Neural cell (in vitro differentiated cells): ENCODE measurements around the gene HADH. TPM values are rescaled to one million over a fixed set of nuclear protein-coding genes. Genes with fewer than 3 reads are reported as not detected.

ENCODE experiments used
- H2AFZ ChIP-seq: fragments of 200-600, 300-800 bp; sonication (generic), shearing (Covaris generic); 2 replicates; pipeline ENCODE4 v1.6.0; 2014; ENCODE audit warnings: low read depth, mild to moderate bottlenecking, antibody characterized with exemption, low read length, moderate library complexity
- H3F3A ChIP-seq: fragments of 200-600 bp; shearing (Covaris generic); 2 replicates; pipeline ENCODE4 v1.6.1; 2016; ENCODE audit warnings: mild to moderate bottlenecking, moderate library complexity, mixed read lengths, antibody characterized with exemption, low read length; ENCODE audit not compliant: insufficient read depth, poor library complexity, severe bottlenecking
- H3K27ac ChIP-seq: fragments of 200-600, 300-800 bp; sonication (generic), shearing (Covaris generic); 2 replicates; pipeline ENCODE4 v1.5.1; 2014; ENCODE audit warnings: mild to moderate bottlenecking, low read length, moderate library complexity
- H3K27me3 ChIP-seq: fragments of 300-800, 200-600 bp; sonication (generic), shearing (Covaris generic); 2 replicates; pipeline ENCODE4 v1.6.0; 2014; ENCODE audit warnings: mild to moderate bottlenecking, low read depth, low read length, moderate library complexity; ENCODE audit not compliant: insufficient read depth
- H3K36me3 ChIP-seq: fragments of 300-800, 200-600 bp; sonication (generic), shearing (Covaris generic); 2 replicates; pipeline ENCODE4 v1.5.1; 2014; ENCODE audit warnings: mild to moderate bottlenecking, antibody characterized with exemption, low read length, moderate library complexity; ENCODE audit not compliant: insufficient read depth
- H3K4me2 ChIP-seq: fragments of 300-800, 200-600 bp; sonication (generic), shearing (Covaris generic); 2 replicates; pipeline ENCODE4 v1.6.0; 2014; ENCODE audit warnings: mild to moderate bottlenecking, low read length
- H3K4me3 ChIP-seq: fragments of 300-800, 200-600 bp; sonication (generic), shearing (Covaris generic); 2 replicates; pipeline ENCODE4 v1.5.1; 2014; ENCODE audit warnings: mild to moderate bottlenecking, low read length, moderate library complexity
- H3K79me2 ChIP-seq: fragments of 200-600 bp; shearing (Covaris generic); replicated peaks from 2 replicates; pipeline ENCODE4 v1.6.0; 2014; ENCODE audit warnings: mild to moderate bottlenecking, low read length, moderate library complexity; ENCODE audit not compliant: insufficient read depth
- H3K9ac ChIP-seq: fragments of 300-800, 200-600 bp; sonication (generic), shearing (Covaris generic); 2 replicates; pipeline ENCODE4 v1.6.1; 2016; ENCODE audit warnings: mild to moderate bottlenecking, low read length, mixed read lengths
- H3K9me2 ChIP-seq: fragments of 200-600 bp; shearing (Covaris generic); 2 replicates; pipeline ENCODE4 v1.6.1; 2016; ENCODE audit warnings: mild to moderate bottlenecking, low read length, mixed read lengths; ENCODE audit not compliant: insufficient read depth
- H3K9me3 ChIP-seq: fragments of 200-600, 300-800 bp; sonication (generic), shearing (Covaris generic); 2 replicates; pipeline ENCODE4 v1.6.1; 2016; ENCODE audit warnings: mild to moderate bottlenecking, mixed run types, low read length, moderate library complexity, mixed read lengths
- H4K20me1 ChIP-seq: fragments of 200-600 bp; shearing (Covaris generic); 2 replicates; pipeline ENCODE4 v1.6.1; 2016; ENCODE audit warnings: mild to moderate bottlenecking, mixed run types; ENCODE audit not compliant: insufficient read depth
- CTCF ChIP-seq: fragments of 450-650 bp; IDR thresholded peaks from 2 replicates; pipeline ENCODE4 v1.5.1; 2014; ENCODE audit warnings: antibody characterized with exemption, mild to moderate bottlenecking, moderate library complexity; ENCODE audit not compliant: poor library complexity, severe bottlenecking
- EP300 ChIP-seq: fragments of 450-650 bp; conservative IDR thresholded peaks from 2 replicates; pipeline ENCODE4 v1.6.1; 2014; ENCODE audit warnings: antibody characterized with exemption, mild to moderate bottlenecking, moderate library complexity; ENCODE audit not compliant: poor library complexity, severe bottlenecking
- EZH2 ChIP-seq: fragments of 200-600, 300-800 bp; shearing (Covaris generic), sonication (generic); IDR thresholded peaks from 2 replicates; pipeline ENCODE4 v1.6.1; 2014; ENCODE audit warnings: antibody characterized with exemption, low read length, borderline replicate concordance, mild to moderate bottlenecking; ENCODE audit not compliant: insufficient read depth, poor library complexity, severe bottlenecking
- MXI1 ChIP-seq: fragments of 450-650 bp; conservative IDR thresholded peaks from 2 replicates; pipeline ENCODE4 v1.6.1; 2014; ENCODE audit warnings: antibody characterized with exemption, mild to moderate bottlenecking; ENCODE audit not compliant: poor library complexity, severe bottlenecking
- POLR2AphosphoS5 ChIP-seq: IDR thresholded peaks from 2 replicates; pipeline ENCODE4 v1.6.1; 2012
- RAD21 ChIP-seq: fragments of 450-650 bp; conservative IDR thresholded peaks from 2 replicates; pipeline ENCODE4 v1.6.1; 2014; ENCODE audit warnings: antibody characterized with exemption, mild to moderate bottlenecking, moderate library complexity
- REST ChIP-seq: IDR thresholded peaks from 2 replicates; pipeline ENCODE4 v1.6.1; 2012; ENCODE audit warnings: borderline replicate concordance
- SMC3 ChIP-seq: fragments of 450-650 bp; conservative IDR thresholded peaks from 2 replicates; pipeline ENCODE4 v1.6.1; 2014; ENCODE audit warnings: antibody characterized with exemption, mild to moderate bottlenecking, moderate library complexity; ENCODE audit not compliant: poor library complexity
- TAF1 ChIP-seq: IDR thresholded peaks from 2 replicates; pipeline ENCODE4 v1.6.1; 2012; ENCODE audit warnings: low read depth
- polyA plus RNA-seq: library from polyadenylated mRNA; depleted of rRNA; stranded (reverse); fragments of >200 nt; gene quantifications from 2 replicates; pipeline ENCODE4 v1.2.3, GENCODE V29; 2014

The HADH gene
- polyA plus RNA-seq, 1 donor from 2014 or later = 25.7 TPM

- no peaks in the 10 kb centered on the region for H3K27me3 ChIP-seq
- H3K9ac ChIP-seq = no peak overlapping the region
- H3K36me3 ChIP-seq = no peaks in the 10 kb centered on the region
- H3K4me2 ChIP-seq = no peak overlapping the region
- H3F3A ChIP-seq = no peaks in the 10 kb centered on the region
- H3K9me3 ChIP-seq = no peaks in the 10 kb centered on the region
- H3K4me3 ChIP-seq = no peak overlapping the region
- TF ChIP-seq EP300 (no peak), MXI1 (no peak), EZH2 (no peak), RAD21 (no peak), REST (no peak), POLR2AphosphoS5 (no peak), TAF1 (no peak), SMC3 (no peak)
- no peak overlapping the region for H3K27ac ChIP-seq
- H3K79me2 ChIP-seq = no peaks in the 10 kb centered on the region
- no peaks in the 10 kb centered on the region for H3K9me2 ChIP-seq
- H2AFZ ChIP-seq = no peak overlapping the region
- H4K20me1 ChIP-seq = no peaks in the 10 kb centered on the region
Measured at GRCh38 chr4:108052558-108053120, 63.0 kb downstream of the HADH start.

- TF ChIP-seq TAF1 (no peak), SMC3 (no peak), CTCF (no peak), POLR2AphosphoS5 (no peak), RAD21 (no peak), REST (no peak), EP300 (no peak), EZH2 (no peak), MXI1 (no peak)
- Histone ChIP-seq H3K27me3 (no peaks in the 10 kb centered on the region), H3K79me2 (no peaks in the 10 kb centered on the region), H3K36me3 (no peaks in the 10 kb centered on the region), H2AFZ (no peak overlapping the region), H3K4me2 (no peak overlapping the region), H3K27ac (no peak overlapping the region), H4K20me1 (no peaks in the 10 kb centered on the region), H3K4me3 (no peak overlapping the region), H3F3A (no peaks in the 10 kb centered on the region), H3K9ac (no peak overlapping the region), H3K9me2 (no peaks in the 10 kb centered on the region), H3K9me3 (no peaks in the 10 kb centered on the region)
Measured at GRCh38 chr4:108053251-108053711, 63.6 kb downstream of the HADH start.
